Measurements from ENCODE around the gene CFAP20DC. TPM values are rescaled to one million over a fixed set of nuclear protein-coding genes. Genes with fewer than 3 reads are reported as not detected.
"Not testable (repeated sequence)": the region's sequence is repeated elsewhere in the genome, so short reads cannot be mapped to it uniquely, and the experiment has no call there.

CFAP20DC gene
- total RNA-seq, 1 donor from 2014 or later: 8.0 TPM

DNA sequence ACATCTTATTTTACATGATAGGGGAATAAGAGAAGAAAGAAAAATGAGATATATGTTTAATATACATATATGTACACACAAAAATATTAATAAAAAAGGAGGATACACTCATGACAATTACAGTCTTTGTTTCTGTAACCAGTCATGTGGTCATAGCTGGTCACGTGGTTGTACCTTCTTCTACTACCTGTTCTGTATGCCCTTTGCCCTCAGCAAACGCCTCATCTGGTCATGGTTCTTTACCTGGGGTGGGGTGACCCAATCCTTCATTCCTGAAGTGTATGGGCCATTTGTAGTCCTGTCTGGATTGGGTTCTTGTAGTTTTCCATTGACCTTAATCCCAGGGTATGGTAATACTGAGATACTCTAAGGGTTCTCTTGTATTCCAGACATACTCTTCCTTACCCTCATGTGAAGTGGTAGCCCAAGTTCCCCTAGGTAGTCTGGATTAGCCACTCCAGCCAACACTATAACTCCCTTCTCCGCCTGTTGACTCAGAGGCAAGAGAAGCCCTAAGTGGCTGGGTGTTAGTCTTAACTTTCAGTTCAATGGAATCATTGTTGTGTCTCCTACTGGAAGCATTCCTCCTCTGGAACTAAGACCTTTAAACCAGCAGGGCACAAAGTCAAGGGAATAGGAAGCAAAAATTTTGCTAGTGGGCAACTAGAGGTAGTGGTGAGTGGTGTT lies 336.0 kb downstream of the CFAP20DC start:
- Mint-ChIP-seq H3K4me1 (ENCODE audit: low read depth) (no peaks in the 10 kb centered on the region), H3K36me3 (ENCODE audit: insufficient read depth) (no peaks in the 10 kb centered on the region), H3K4me3 (ENCODE audit: low read depth) (no peak overlapping the region), H3K27ac (no peak overlapping the region), H3K9me3 (ENCODE audit: low read depth) (no peaks in the 10 kb centered on the region), H3K27me3 (no peaks in the 10 kb centered on the region)
- TF ChIP-seq, protein P1, sequence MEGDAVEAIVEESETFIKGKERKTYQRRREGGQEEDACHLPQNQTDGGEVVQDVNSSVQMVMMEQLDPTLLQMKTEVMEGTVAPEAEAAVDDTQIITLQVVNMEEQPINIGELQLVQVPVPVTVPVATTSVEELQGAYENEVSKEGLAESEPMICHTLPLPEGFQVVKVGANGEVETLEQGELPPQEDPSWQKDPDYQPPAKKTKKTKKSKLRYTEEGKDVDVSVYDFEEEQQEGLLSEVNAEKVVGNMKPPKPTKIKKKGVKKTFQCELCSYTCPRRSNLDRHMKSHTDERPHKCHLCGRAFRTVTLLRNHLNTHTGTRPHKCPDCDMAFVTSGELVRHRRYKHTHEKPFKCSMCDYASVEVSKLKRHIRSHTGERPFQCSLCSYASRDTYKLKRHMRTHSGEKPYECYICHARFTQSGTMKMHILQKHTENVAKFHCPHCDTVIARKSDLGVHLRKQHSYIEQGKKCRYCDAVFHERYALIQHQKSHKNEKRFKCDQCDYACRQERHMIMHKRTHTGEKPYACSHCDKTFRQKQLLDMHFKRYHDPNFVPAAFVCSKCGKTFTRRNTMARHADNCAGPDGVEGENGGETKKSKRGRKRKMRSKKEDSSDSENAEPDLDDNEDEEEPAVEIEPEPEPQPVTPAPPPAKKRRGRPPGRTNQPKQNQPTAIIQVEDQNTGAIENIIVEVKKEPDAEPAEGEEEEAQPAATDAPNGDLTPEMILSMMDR (IDR thresholded peaks at IDR 0.05; ENCODE audit: unreplicated experiment): no peak
- no peak for DNase-seq (ENCODE audit: low spot score, unreplicated experiment)

DNA sequence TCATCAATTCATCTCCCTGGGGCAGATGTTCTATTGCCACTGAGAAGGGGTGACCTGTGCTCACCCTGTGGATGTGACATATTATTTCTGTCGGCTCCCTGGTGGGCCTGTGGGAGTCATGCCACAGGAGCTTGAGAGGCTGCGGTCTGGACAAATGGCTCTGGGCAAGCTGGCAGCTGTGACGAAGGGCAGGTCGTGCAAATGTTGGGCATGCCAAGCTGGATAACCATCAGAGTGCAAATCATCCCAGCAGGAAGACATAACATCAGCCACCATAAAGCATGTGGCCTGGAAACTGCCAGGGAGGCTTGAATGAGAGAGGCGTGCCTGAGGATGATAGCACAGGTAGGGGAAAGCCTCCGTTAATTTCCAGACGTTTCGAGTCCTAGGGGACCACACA lies 338.0 kb downstream of the CFAP20DC start:
- Mint-ChIP-seq H3K4me1 (ENCODE audit: low read depth) (peaks cover 10% of the 10 kb centered on the region), H3K4me3 (ENCODE audit: low read depth) (no peak overlapping the region), H3K27me3 (no peaks in the 10 kb centered on the region), H3K9me3 (ENCODE audit: low read depth) (no peaks in the 10 kb centered on the region), H3K27ac (no peak overlapping the region), H3K36me3 (ENCODE audit: insufficient read depth) (no peaks in the 10 kb centered on the region)
- DNase-seq (ENCODE audit: low spot score, unreplicated experiment): no peak
- TF ChIP-seq, protein P1 (IDR thresholded peaks at IDR 0.05; ENCODE audit: unreplicated experiment): no peak

DNA sequence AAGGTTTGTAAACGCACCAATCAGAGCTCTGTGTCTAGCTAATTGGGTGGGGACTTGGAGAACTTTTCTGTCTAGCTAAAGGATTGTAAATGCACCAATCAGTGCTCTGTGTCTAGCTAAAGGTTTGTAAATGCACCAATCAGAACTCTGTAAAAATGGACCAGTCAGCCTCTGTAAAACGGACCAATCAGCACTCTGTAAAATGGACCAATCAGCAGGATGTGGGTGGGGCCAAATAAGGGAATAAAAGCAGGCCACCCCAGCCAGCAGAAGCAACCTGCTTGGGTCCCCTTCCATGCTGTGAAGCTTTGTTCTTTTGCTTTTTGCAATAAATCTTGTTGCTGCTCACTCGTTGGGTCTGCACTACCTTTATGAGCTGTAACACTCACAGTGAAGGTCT lies 340.8 kb downstream of the CFAP20DC start:
- H3K27me3 Mint-ChIP-seq; H3K27ac Mint-ChIP-seq; DNase-seq (ENCODE audit: low spot score, unreplicated experiment); H3K4me3 Mint-ChIP-seq (ENCODE audit: low read depth); H3K36me3 Mint-ChIP-seq (ENCODE audit: insufficient read depth); H3K9me3 Mint-ChIP-seq (ENCODE audit: low read depth): not testable (repeated sequence)
- H3K4me1 Mint-ChIP-seq (ENCODE audit: low read depth): peaks cover 10% of the 10 kb centered on the region

DNA sequence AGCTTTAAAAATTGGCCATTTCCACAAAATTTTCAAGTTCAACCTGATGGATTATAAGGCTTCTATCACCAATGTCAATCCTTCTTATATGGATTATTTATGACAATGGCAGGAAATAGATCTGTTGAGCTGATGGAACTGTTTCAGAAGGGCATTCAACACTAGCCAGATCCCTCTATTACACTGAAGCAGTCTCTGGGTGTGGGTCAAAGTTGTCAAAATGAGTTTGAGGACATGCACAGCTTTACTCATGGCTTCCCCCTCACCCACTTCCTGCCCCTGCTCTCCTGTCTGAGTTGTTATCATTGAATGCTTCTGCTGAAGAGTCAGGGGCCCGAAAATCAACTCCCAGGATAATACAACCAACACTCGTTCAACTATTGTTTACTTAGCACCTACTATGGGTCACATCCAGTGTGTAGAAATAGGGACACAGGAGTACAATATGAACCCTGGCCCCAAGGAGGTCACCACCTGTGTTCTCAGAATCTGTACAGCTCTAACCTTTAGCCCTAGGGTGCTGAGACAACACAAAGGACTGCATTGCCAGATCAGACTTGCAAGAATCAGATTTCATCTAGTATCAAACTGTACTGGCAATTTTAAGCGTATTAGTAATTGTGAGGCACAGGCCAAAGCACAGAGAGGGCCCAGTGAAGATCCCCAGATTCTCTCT lies 341.6 kb downstream of the CFAP20DC start:
- H3K36me3 Mint-ChIP-seq (ENCODE audit: insufficient read depth): no peaks in the 10 kb centered on the region
- H3K4me3 Mint-ChIP-seq (ENCODE audit: low read depth): no peak overlapping the region
- no peaks in the 10 kb centered on the region for H3K9me3 Mint-ChIP-seq (ENCODE audit: low read depth)
- DNase-seq (ENCODE audit: low spot score, unreplicated experiment): no peak
- H3K27ac Mint-ChIP-seq: no peak overlapping the region
- peaks cover 10% of the 10 kb centered on the region for H3K4me1 Mint-ChIP-seq (ENCODE audit: low read depth)
- H3K27me3 Mint-ChIP-seq: no peaks in the 10 kb centered on the region
- TF ChIP-seq, protein P1 (IDR thresholded peaks at IDR 0.05; ENCODE audit: unreplicated experiment): no peak

DNA sequence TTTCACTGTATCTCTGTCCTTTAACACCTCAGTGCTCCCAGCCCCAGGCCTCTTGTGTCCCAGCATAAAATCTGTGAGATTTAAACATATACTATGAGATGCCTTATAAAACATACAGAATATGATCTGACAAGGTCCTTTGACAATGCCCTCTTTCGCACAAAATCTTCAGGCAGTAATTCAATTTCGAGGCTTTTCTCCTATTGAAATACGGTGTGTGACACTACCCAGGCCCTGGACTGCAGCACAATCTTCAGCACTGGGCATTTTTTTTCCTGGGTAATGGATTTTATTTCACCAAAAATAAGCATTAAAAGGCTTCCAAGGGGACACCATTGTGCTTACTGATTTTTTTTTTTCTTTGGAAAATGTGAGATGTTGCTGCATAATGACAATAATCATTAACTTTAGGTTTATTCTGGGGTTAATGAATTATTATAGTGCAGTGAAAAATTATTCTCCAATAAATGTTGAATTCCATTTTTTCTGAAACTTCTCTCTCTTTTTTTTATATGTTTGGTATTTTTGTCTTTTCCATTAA lies 342.4 kb downstream of the CFAP20DC start:
- peaks cover 10% of the 10 kb centered on the region for H3K4me1 Mint-ChIP-seq (ENCODE audit: low read depth)
- no peaks in the 10 kb centered on the region for H3K9me3 Mint-ChIP-seq (ENCODE audit: low read depth)
- H3K4me3 Mint-ChIP-seq (ENCODE audit: low read depth): no peak overlapping the region
- no peaks in the 10 kb centered on the region for H3K27me3 Mint-ChIP-seq
- no peak for DNase-seq (ENCODE audit: low spot score, unreplicated experiment)
- H3K36me3 Mint-ChIP-seq (ENCODE audit: insufficient read depth): no peaks in the 10 kb centered on the region
- TF ChIP-seq, protein P1 (IDR thresholded peaks at IDR 0.05; ENCODE audit: unreplicated experiment): no peak
- no peak overlapping the region for H3K27ac Mint-ChIP-seq

Measured in progenitor cell of endocrine pancreas (in vitro differentiated cells).